ENCODE measurements around the gene KCMF1.

DNA sequence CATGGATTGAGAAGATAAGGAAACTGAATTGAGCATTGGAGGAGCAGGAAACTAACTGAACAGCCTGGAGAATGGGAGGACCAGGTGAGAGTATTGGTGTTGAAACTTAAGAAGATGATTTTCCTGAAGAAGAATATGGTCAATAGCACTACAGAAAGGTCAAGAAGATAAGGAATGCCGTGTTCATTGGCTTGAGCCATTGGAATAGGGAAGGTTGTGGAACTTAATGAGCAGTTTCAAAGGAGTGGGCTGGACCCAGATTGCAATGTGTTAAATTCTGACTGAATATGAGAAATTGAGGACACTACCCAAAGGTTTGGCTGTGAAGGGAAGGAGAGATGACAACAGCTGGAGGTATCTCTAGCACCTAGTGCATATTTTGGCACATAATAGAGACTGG is 19.0 kb downstream of the KCMF1 start:
- TF ChIP-seq YY1 (IDR thresholded peaks at IDR 0.05; ENCODE audit: insufficient read depth, insufficient read length) = no peak
- no peak for TF ChIP-seq SUZ12 (IDR thresholded peaks at IDR 0.05; ENCODE audit: extremely low read depth, insufficient read depth, insufficient read length)
- TF ChIP-seq ZNF274 (IDR thresholded peaks at IDR 0.05; ENCODE audit: low read depth, low read length) = no peak
